GM12873 (cell line): ENCODE measurements around the gene DLK2.

ENCODE experiments used
- TF ChIP-seq, protein P1 (sequence below): IDR thresholded peaks from 2 replicates; pipeline ENCODE4 v1.5.1; 2012; ENCODE audit warnings: low read depth, mild to moderate bottlenecking, moderate library complexity, low read length, control low read depth; ENCODE audit not compliant: insufficient read depth; ENCODE audit errors: missing control alignments

DLK2 gene

DNA sequence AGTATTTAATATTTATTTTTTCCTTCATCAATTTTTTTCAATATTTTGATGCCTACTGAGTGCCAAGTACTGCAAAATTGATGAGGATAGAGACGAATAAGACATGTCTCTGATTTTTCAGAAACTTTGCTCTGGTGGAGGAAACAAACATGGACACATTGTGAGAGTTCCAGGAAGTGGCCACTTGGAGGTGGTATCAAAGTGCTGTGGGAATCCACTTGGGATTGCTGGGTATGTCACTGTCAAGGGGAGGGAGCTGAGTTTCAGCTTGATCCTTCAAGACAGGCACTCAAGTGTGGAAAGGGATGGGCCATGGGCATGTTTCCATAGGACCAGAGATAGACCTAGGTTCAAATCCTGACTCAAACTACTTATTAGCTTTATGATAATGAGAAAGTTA lies 52.5 kb downstream of the DLK2 start:
- TF ChIP-seq, protein P1, sequence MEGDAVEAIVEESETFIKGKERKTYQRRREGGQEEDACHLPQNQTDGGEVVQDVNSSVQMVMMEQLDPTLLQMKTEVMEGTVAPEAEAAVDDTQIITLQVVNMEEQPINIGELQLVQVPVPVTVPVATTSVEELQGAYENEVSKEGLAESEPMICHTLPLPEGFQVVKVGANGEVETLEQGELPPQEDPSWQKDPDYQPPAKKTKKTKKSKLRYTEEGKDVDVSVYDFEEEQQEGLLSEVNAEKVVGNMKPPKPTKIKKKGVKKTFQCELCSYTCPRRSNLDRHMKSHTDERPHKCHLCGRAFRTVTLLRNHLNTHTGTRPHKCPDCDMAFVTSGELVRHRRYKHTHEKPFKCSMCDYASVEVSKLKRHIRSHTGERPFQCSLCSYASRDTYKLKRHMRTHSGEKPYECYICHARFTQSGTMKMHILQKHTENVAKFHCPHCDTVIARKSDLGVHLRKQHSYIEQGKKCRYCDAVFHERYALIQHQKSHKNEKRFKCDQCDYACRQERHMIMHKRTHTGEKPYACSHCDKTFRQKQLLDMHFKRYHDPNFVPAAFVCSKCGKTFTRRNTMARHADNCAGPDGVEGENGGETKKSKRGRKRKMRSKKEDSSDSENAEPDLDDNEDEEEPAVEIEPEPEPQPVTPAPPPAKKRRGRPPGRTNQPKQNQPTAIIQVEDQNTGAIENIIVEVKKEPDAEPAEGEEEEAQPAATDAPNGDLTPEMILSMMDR: peak; percentile 3

DNA sequence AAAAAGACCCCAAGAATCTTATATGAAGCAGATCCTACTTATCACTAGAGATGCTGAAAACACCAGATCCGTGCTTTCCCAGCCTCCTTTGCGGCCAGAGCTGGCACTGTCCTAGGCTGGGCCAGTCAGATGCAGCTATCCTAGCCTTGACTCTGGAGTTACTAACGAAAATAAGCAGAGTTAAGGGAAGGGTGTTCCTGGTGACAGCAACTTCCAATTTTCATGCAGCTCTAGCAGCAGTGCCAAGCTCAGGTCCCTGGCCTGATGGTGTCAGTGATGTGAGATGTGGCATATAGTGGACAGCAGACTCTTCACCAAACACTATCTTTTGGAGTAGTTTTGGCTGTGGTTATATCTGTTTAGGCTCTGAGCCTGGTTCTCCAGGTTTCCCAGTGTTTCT lies 53.6 kb downstream of the DLK2 start:
- TF ChIP-seq, protein P1: no peak
